Activated T-cell treated with anti-CD3 and anti-CD28 coated beads for 4 hours (primary cell): ENCODE measurements around the gene TMEM129.
A peak's percentile ranks its signal among the peaks of the same experiment; 100 is the strongest.

Source experiments
- DNase-seq: peaks from one replicate; pipeline ENCODE4 v3.0.0-alpha.2; 2020

Gene TMEM129

GRCh38 chr4:1743975-1744374 is 22.9 kb upstream of the TMEM129 start:
- no peak for DNase-seq

- no peak for DNase-seq
Observed at GRCh38 chr4:1743551-1743950, 22.4 kb upstream of the TMEM129 start.

GRCh38 chr4:1741208-1741607 is 20.1 kb upstream of the TMEM129 start:
- no peak for DNase-seq

- DNase-seq: no peak
Observed at GRCh38 chr4:1740021-1740545, 19.0 kb upstream of the TMEM129 start.

GRCh38 chr4:1739358-1739757 is 18.2 kb upstream of the TMEM129 start:
- no peak for DNase-seq

- no peak for DNase-seq
Observed at GRCh38 chr4:1738410-1738809, 17.3 kb upstream of the TMEM129 start.

GRCh38 chr4:1737666-1738065 is 16.5 kb upstream of the TMEM129 start:
- no peak for DNase-seq

- no peak for DNase-seq
Observed at GRCh38 chr4:1736812-1737211, 15.7 kb upstream of the TMEM129 start.

- DNase-seq: no peak
Observed at GRCh38 chr4:1735215-1735614, 14.1 kb upstream of the TMEM129 start.

GRCh38 chr4:1732911-1733310 is 11.8 kb upstream of the TMEM129 start:
- no peak for DNase-seq

- no peak for DNase-seq
Observed at GRCh38 chr4:1731180-1731579, 10.1 kb upstream of the TMEM129 start.

- no peak for DNase-seq
Observed at GRCh38 chr4:1730532-1731135, 9.5 kb upstream of the TMEM129 start.

- no peak for DNase-seq
Observed at GRCh38 chr4:1728061-1728980, 7.2 kb upstream of the TMEM129 start.

- no peak for DNase-seq
Observed at GRCh38 chr4:1727117-1728031, 6.3 kb upstream of the TMEM129 start.

- DNase-seq: peak; percentile 92
Observed at GRCh38 chr4:1726146-1726934, 5.2 kb upstream of the TMEM129 start.

GRCh38 chr4:1725521-1725920 is 4.4 kb upstream of the TMEM129 start:
- DNase-seq: no peak

GRCh38 chr4:1723131-1723801 is 2.1 kb upstream of the TMEM129 start:
- no peak for DNase-seq

GRCh38 chr4:1722551-1723118 is 1.5 kb upstream of the TMEM129 start:
- DNase-seq: no peak

- DNase-seq: no peak
Observed at GRCh38 chr4:1721666-1722550, 785 bp upstream of the TMEM129 start.
